ENCODE measurements around the gene MUSK.

Gene MUSK

GRCh38 chr9:110695846-110696245 lies 27.3 kb downstream of the MUSK start:
- peak; percentile 63 for DNase-seq (ENCODE audit: low read depth)

GRCh38 chr9:110700953-110701352 lies 32.4 kb downstream of the MUSK start:
- DNase-seq (ENCODE audit: low read depth): peak; percentile 46

- no peak for DNase-seq (ENCODE audit: low read depth)
Observed at GRCh38 chr9:110703669-110704068, 35.1 kb downstream of the MUSK start.

- DNase-seq (ENCODE audit: low read depth): no peak
Observed at GRCh38 chr9:110707419-110707818, 38.8 kb downstream of the MUSK start.

- DNase-seq (ENCODE audit: low read depth): no peak
Observed at GRCh38 chr9:110710420-110710819, 41.8 kb downstream of the MUSK start.

- no peak for DNase-seq (ENCODE audit: low read depth)
Observed at GRCh38 chr9:110712955-110713354, 44.4 kb downstream of the MUSK start.

GRCh38 chr9:110714314-110714713 lies 45.7 kb downstream of the MUSK start:
- DNase-seq (ENCODE audit: low read depth): peak; percentile 7

GRCh38 chr9:110728058-110728457 lies 59.5 kb downstream of the MUSK start:
- DNase-seq (ENCODE audit: low read depth): no peak

GRCh38 chr9:110729641-110730040 lies 61.0 kb downstream of the MUSK start:
- DNase-seq (ENCODE audit: low read depth): no peak

GRCh38 chr9:110731437-110732028 lies 62.9 kb downstream of the MUSK start:
- no peak for DNase-seq (ENCODE audit: low read depth)

- DNase-seq (ENCODE audit: low read depth): peak; percentile 86
Observed at GRCh38 chr9:110738982-110739381, 70.4 kb downstream of the MUSK start.

- peak; percentile 54 for DNase-seq (ENCODE audit: low read depth)
Observed at GRCh38 chr9:110742741-110743371, 74.3 kb downstream of the MUSK start.

GRCh38 chr9:110744715-110745384 lies 76.3 kb downstream of the MUSK start:
- DNase-seq (ENCODE audit: low read depth): peak; percentile 98

- peak; percentile 37 for DNase-seq (ENCODE audit: low read depth)
Observed at GRCh38 chr9:110745676-110746075, 77.1 kb downstream of the MUSK start.

- DNase-seq (ENCODE audit: low read depth): no peak
Observed at GRCh38 chr9:110746211-110746930, 77.8 kb downstream of the MUSK start.

- peak; percentile 46 for DNase-seq (ENCODE audit: low read depth)
Observed at GRCh38 chr9:110748251-110748893, 79.8 kb downstream of the MUSK start.

- no peak for DNase-seq (ENCODE audit: low read depth)
Observed at GRCh38 chr9:110750272-110750671, 81.7 kb downstream of the MUSK start.

GRCh38 chr9:110751971-110752370 lies 83.4 kb downstream of the MUSK start:
- DNase-seq (ENCODE audit: low read depth): no peak

- peak; percentile 99 for DNase-seq (ENCODE audit: low read depth)
Observed at GRCh38 chr9:110752766-110753165, 84.2 kb downstream of the MUSK start.

GRCh38 chr9:110753731-110754231 lies 85.2 kb downstream of the MUSK start:
- DNase-seq (ENCODE audit: low read depth): peak; percentile 44

GRCh38 chr9:110755179-110755578 lies 86.6 kb downstream of the MUSK start:
- DNase-seq (ENCODE audit: low read depth): peak; percentile 32

- DNase-seq (ENCODE audit: low read depth): no peak
Observed at GRCh38 chr9:110758201-110758600, 89.6 kb downstream of the MUSK start.

Data from ELR (cell line).